GM23248 (cell line): ENCODE measurements around the gene LSP1.

Source experiments
- EZH2 ChIP-seq: fragments of 200-600 bp; sonication (generic); IDR thresholded peaks from 2 replicates; pipeline ENCODE4 v1.6.1; 2018; ENCODE audit warnings: antibody characterized with exemption, mild to moderate bottlenecking; ENCODE audit not compliant: insufficient read depth, poor library complexity, severe bottlenecking
- EZH2phosphoT487 ChIP-seq: fragments of 200-600 bp; sonication (generic); IDR thresholded peaks from 2 replicates; pipeline ENCODE4 v1.6.1; 2018; ENCODE audit warnings: antibody characterized with exemption, moderate library complexity, mild to moderate bottlenecking, low read depth; ENCODE audit not compliant: insufficient read depth

- TF ChIP-seq EZH2 (no peak), EZH2phosphoT487 (no peak)
Observed at GRCh38 chr11:1826552-1827094, 26.3 kb upstream of the LSP1 start.
